GM18873 (cell line): ENCODE data around the gene AGAP1.

Source experiments
- ATAC-seq: cut with Tn5 transposase; IDR thresholded peaks from one replicate; pipeline ENCODE4 v1.9.1; 2021; ENCODE audit warnings: mild to moderate bottlenecking, moderate library complexity, moderate number of reproducible peaks; ENCODE audit not compliant: unreplicated experiment, low FRiP score

Gene AGAP1

GRCh38 chr2:235921508-235922191 lies 427.8 kb downstream of the AGAP1 start:
- no peak for ATAC-seq

GRCh38 chr2:235922839-235923238 lies 429.0 kb downstream of the AGAP1 start:
- no peak for ATAC-seq

GRCh38 chr2:235923859-235924674 lies 430.2 kb downstream of the AGAP1 start:
- no peak for ATAC-seq

- no peak for ATAC-seq
Measured at GRCh38 chr2:235924675-235925063, 430.8 kb downstream of the AGAP1 start.

- no peak for ATAC-seq
Measured at GRCh38 chr2:235925250-235925919, 431.5 kb downstream of the AGAP1 start.

- ATAC-seq = no peak
Measured at GRCh38 chr2:235926229-235926628, 432.4 kb downstream of the AGAP1 start.

GRCh38 chr2:235928751-235929370 lies 435.0 kb downstream of the AGAP1 start:
- no peak for ATAC-seq

GRCh38 chr2:235930701-235931100 lies 436.9 kb downstream of the AGAP1 start:
- ATAC-seq = no peak

GRCh38 chr2:235931676-235932075 lies 437.8 kb downstream of the AGAP1 start:
- no peak for ATAC-seq

- ATAC-seq = no peak
Measured at GRCh38 chr2:235934059-235934773, 440.4 kb downstream of the AGAP1 start.

- no peak for ATAC-seq
Measured at GRCh38 chr2:235934774-235935484, 441.1 kb downstream of the AGAP1 start.

- no peak for ATAC-seq
Measured at GRCh38 chr2:235935773-235936172, 441.9 kb downstream of the AGAP1 start.

GRCh38 chr2:235936493-235936892 lies 442.6 kb downstream of the AGAP1 start:
- ATAC-seq = no peak

- ATAC-seq = no peak
Measured at GRCh38 chr2:235937087-235937486, 443.2 kb downstream of the AGAP1 start.

- ATAC-seq = no peak
Measured at GRCh38 chr2:235937526-235937925, 443.7 kb downstream of the AGAP1 start.

- ATAC-seq = no peak
Measured at GRCh38 chr2:235937936-235938335, 444.1 kb downstream of the AGAP1 start.

GRCh38 chr2:235938611-235939010 lies 444.8 kb downstream of the AGAP1 start:
- no peak for ATAC-seq

GRCh38 chr2:235939471-235939870 lies 445.6 kb downstream of the AGAP1 start:
- no peak for ATAC-seq

- ATAC-seq = no peak
Measured at GRCh38 chr2:235940330-235940729, 446.5 kb downstream of the AGAP1 start.

- ATAC-seq = no peak
Measured at GRCh38 chr2:235944591-235944990, 450.7 kb downstream of the AGAP1 start.
